Suppressor macrophage treated with lipopolysaccharide for 4 hours (primary cell): ENCODE data around the gene CCDC57.
A peak's percentile ranks its signal among the peaks of the same experiment; 100 is the strongest.

ENCODE experiments used
- DNase-seq: peaks from one replicate; pipeline ENCODE4 v3.0.0-alpha.2; 2020

The CCDC57 gene

GRCh38 chr17:82118815-82119380, 93.7 kb downstream of the CCDC57 start:
- DNase-seq, result no peak

- no peak for DNase-seq
These were observed 94.4 kb downstream of the CCDC57 start for GRCh38 chr17:82118168-82118814.

- DNase-seq, result no peak
These were observed 95.2 kb downstream of the CCDC57 start for GRCh38 chr17:82117139-82118090.

GRCh38 chr17:82116246-82116645, 96.4 kb downstream of the CCDC57 start:
- no peak for DNase-seq

GRCh38 chr17:82114872-82115271, 97.8 kb downstream of the CCDC57 start:
- no peak for DNase-seq

- no peak for DNase-seq
These were observed 98.2 kb downstream of the CCDC57 start for GRCh38 chr17:82114447-82114846.

- DNase-seq, result no peak
These were observed 98.7 kb downstream of the CCDC57 start for GRCh38 chr17:82113941-82114340.

GRCh38 chr17:82113422-82113821, 99.2 kb downstream of the CCDC57 start:
- no peak for DNase-seq

- DNase-seq, result no peak
These were observed 99.7 kb downstream of the CCDC57 start for GRCh38 chr17:82112914-82113311.

- DNase-seq, result no peak
These were observed 100.3 kb downstream of the CCDC57 start for GRCh38 chr17:82112181-82112913.

GRCh38 chr17:82110298-82110697, 102.3 kb downstream of the CCDC57 start:
- no peak for DNase-seq

GRCh38 chr17:82108961-82109475, 103.6 kb downstream of the CCDC57 start:
- DNase-seq, result no peak

- no peak for DNase-seq
These were observed 104.1 kb downstream of the CCDC57 start for GRCh38 chr17:82108496-82108945.

GRCh38 chr17:82108038-82108437, 104.6 kb downstream of the CCDC57 start:
- DNase-seq, result no peak

GRCh38 chr17:82107341-82107860, 105.2 kb downstream of the CCDC57 start:
- DNase-seq, result no peak

GRCh38 chr17:82106688-82107305, 105.8 kb downstream of the CCDC57 start:
- no peak for DNase-seq

- DNase-seq, result peak; percentile 56
These were observed 106.6 kb downstream of the CCDC57 start for GRCh38 chr17:82105882-82106687.

GRCh38 chr17:82105417-82105881, 107.2 kb downstream of the CCDC57 start:
- DNase-seq, result no peak

GRCh38 chr17:82104797-82105416, 107.7 kb downstream of the CCDC57 start:
- DNase-seq, result no peak
